ENCODE data around the gene C6orf136. TPM values are rescaled to one million over a fixed set of nuclear protein-coding genes. Genes with fewer than 3 reads are reported as not detected.

C6orf136 gene
- total and polyA plus RNA-seq, 9 of the 15 experiments (the other 6 are each of a cell fraction or from before 2014, with no cell fraction given), result 14.1 to 63.1 (median 18.4) TPM

- peak; percentile 25 for TF ChIP-seq PRDM10 (IDR thresholded peaks at IDR 0.05; ENCODE audit: partially characterized antibody)
- 0 out of 3 replicates have a peak, but pooled peaks of 1 of the 2 experiments have one; percentile 9 for TF ChIP-seq CBX3 (IDR thresholded peaks at IDR 0.05; ENCODE audit: borderline replicate concordance in 1 of 2, low read length in 2 of 2)
- TF ChIP-seq ZNF224 (CRISPR knock-in tag; IDR thresholded peaks at IDR 0.05), result no peak
- no peak for TF ChIP-seq ZNF384 (IDR thresholded peaks at IDR 0.05; ENCODE audit: low read depth, low read length)
- no peak for TF ChIP-seq FOXA1 (IDR thresholded peaks at IDR 0.05; ENCODE audit: borderline replicate concordance)
- TF ChIP-seq ELK3 (CRISPR knock-in tag; IDR thresholded peaks at IDR 0.05), result no peak
- TF ChIP-seq POLR2AphosphoS2 (IDR thresholded peaks at IDR 0.05; ENCODE audit: low read length), result no peak
- TF ChIP-seq TBP (optimal IDR thresholded peaks at IDR 0.05; ENCODE audit: low read depth, low read length), result peak; percentile 60
- no peak for TF ChIP-seq BACH1 (tag; IDR thresholded peaks at IDR 0.05)
- TF ChIP-seq MCM2 (IDR thresholded peaks at IDR 0.05; ENCODE audit: low read depth), result no peak
- TF ChIP-seq HNRNPL (IDR thresholded peaks at IDR 0.05; ENCODE audit: low read depth, low read length), result peak; percentile 84; the same call in 1 of the 2 replicates
- no peak for TF ChIP-seq ERF (CRISPR knock-in tag; IDR thresholded peaks at IDR 0.05)
- TF ChIP-seq MAX (CRISPR knock-in tag; IDR thresholded peaks at IDR 0.05), result peak; percentile 89
- no peak for TF ChIP-seq NR2F6 (CRISPR knock-in tag; IDR thresholded peaks at IDR 0.05)
- peak; percentile 34; the same call in 1 of the 2 replicates for TF ChIP-seq MYNN (IDR thresholded peaks at IDR 0.05)
- no peak for TF ChIP-seq MYNN (CRISPR knock-in tag; IDR thresholded peaks at IDR 0.05)
- TF ChIP-seq ETS2 (tag; IDR thresholded peaks at IDR 0.05; ENCODE audit: borderline replicate concordance, poor library complexity, severe bottlenecking), result no peak
- no peak for TF ChIP-seq COPS2 (conservative IDR thresholded peaks at IDR 0.05)
- TF ChIP-seq NCOA1 (IDR thresholded peaks at IDR 0.05; ENCODE audit: low read depth), result no peak
- TF ChIP-seq PBX2 (CRISPR knock-in tag; IDR thresholded peaks at IDR 0.05; ENCODE audit: low read depth), result no peak
- no peak for TF ChIP-seq PBX2 (tag; conservative IDR thresholded peaks at IDR 0.05; ENCODE audit: low read depth)
- TF ChIP-seq NFIC (IDR thresholded peaks at IDR 0.05), result no peak; the same call in 1 of the 2 replicates
These were observed 546 bp downstream of the C6orf136 start (continued) for GRCh38 chr6:30647242-30648116.

All from K562 (cell line).